Chondrocyte (in vitro differentiated cells): ENCODE results near the gene THOC1. TPM values are rescaled to one million over a fixed set of nuclear protein-coding genes. Genes with fewer than 3 reads are reported as not detected.

Experiments used
- DNase-seq: peaks from one replicate; pipeline ENCODE4 v3.0.0; 2021; ENCODE audit warnings: mixed read lengths, low spot score
- H3K27ac Mint-ChIP-seq: one replicate; pipeline ENCODE4 v1.8.0; 2021; ENCODE audit warnings: mild to moderate bottlenecking, moderate library complexity, mixed read lengths; ENCODE audit not compliant: unreplicated experiment
- H3K27me3 Mint-ChIP-seq: 2 replicates; pipeline ENCODE4 v1.8.0; 2021; ENCODE audit warnings: low read depth, mixed read lengths
- H3K36me3 Mint-ChIP-seq: 2 replicates; pipeline ENCODE4 v1.8.0; 2021; ENCODE audit warnings: low read depth, mixed read lengths
- H3K4me1 Mint-ChIP-seq: 2 replicates; pipeline ENCODE4 v1.8.0; 2021; ENCODE audit warnings: low read depth, mild to moderate bottlenecking, mixed read lengths
- H3K4me3 Mint-ChIP-seq: one replicate; pipeline ENCODE4 v1.8.0; 2021; ENCODE audit warnings: mild to moderate bottlenecking, moderate library complexity, mixed read lengths; ENCODE audit not compliant: unreplicated experiment
- H3K9me3 Mint-ChIP-seq: 2 replicates; pipeline ENCODE4 v1.8.0; 2021; ENCODE audit warnings: low read depth, mixed read lengths
- CTCF ChIP-seq: fragments of 200-600 bp; sonication (generic); IDR thresholded peaks from 2 replicates; pipeline ENCODE4 v1.5.0; 2021; ENCODE audit warnings: antibody characterized with exemption, mild to moderate bottlenecking, moderate library complexity
- total RNA-seq: library from RNA; stranded (reverse); gene quantifications from 3 replicates; pipeline ENCODE4 v1.2.1, GENCODE V29; 2021

Gene THOC1
- total RNA-seq, 1 donor from 2014 or later = 19.9 TPM

GRCh38 chr18:199214-199613, 68.6 kb downstream of the THOC1 start:
- peaks cover 22% of the 10 kb centered on the region for H3K36me3 Mint-ChIP-seq
- no peak overlapping the region for H3K27ac Mint-ChIP-seq
- no peaks in the 10 kb centered on the region for H3K27me3 Mint-ChIP-seq
- no peaks in the 10 kb centered on the region for H3K4me1 Mint-ChIP-seq
- H3K9me3 Mint-ChIP-seq = no peaks in the 10 kb centered on the region
- no peak for DNase-seq
- TF ChIP-seq CTCF = no peak
- no peak overlapping the region for H3K4me3 Mint-ChIP-seq

GRCh38 chr18:195651-196050, 72.2 kb downstream of the THOC1 start:
- DNase-seq = no peak
- H3K9me3 Mint-ChIP-seq = no peaks in the 10 kb centered on the region
- peak overlapping the region; percentile 36 for H3K27ac Mint-ChIP-seq
- H3K4me3 Mint-ChIP-seq = no peak overlapping the region
- peaks cover 19% of the 10 kb centered on the region for H3K36me3 Mint-ChIP-seq
- no peaks in the 10 kb centered on the region for H3K27me3 Mint-ChIP-seq
- TF ChIP-seq CTCF = no peak
- no peaks in the 10 kb centered on the region for H3K4me1 Mint-ChIP-seq

DNA sequence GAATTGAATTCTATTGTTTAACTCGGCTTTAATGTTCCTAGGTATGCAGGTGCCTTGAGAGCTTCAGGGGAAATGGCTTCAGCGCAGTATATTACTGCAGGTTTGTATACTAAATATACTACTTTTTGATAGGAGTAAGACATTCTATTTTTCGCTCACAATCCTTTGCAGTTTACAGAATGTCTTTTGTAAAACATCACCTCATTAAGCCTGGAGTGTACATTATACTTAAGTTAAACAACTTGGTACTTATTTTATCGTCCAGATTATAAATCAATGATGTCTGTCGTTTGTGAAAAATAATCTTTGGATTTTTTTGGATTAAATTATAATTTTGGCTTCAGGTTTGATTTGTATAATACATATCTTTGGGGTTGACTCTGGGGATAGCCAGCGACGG, 75.0 kb downstream of the THOC1 start:
- Mint-ChIP-seq H3K4me1 (no peaks in the 10 kb centered on the region), H3K27ac (no peak overlapping the region), H3K9me3 (no peaks in the 10 kb centered on the region), H3K27me3 (no peaks in the 10 kb centered on the region), H3K36me3 (peaks cover 17% of the 10 kb centered on the region), H3K4me3 (no peak overlapping the region)
- TF ChIP-seq CTCF = no peak
- no peak for DNase-seq

- Mint-ChIP-seq H3K36me3 (peaks cover 11% of the 10 kb centered on the region), H3K9me3 (no peaks in the 10 kb centered on the region), H3K4me1 (no peaks in the 10 kb centered on the region), H3K27ac (no peak overlapping the region), H3K27me3 (no peaks in the 10 kb centered on the region), H3K4me3 (no peak overlapping the region)
- no peak for DNase-seq
- TF ChIP-seq CTCF = no peak
Observed at GRCh38 chr18:191725-192124, 76.1 kb downstream of the THOC1 start.

- Mint-ChIP-seq H3K27ac (no peak overlapping the region), H3K9me3 (no peaks in the 10 kb centered on the region), H3K36me3 (peaks cover 6% of the 10 kb centered on the region), H3K4me3 (no peak overlapping the region), H3K4me1 (peaks cover 5% of the 10 kb centered on the region), H3K27me3 (no peaks in the 10 kb centered on the region)
- no peak for DNase-seq
- TF ChIP-seq CTCF = no peak
Observed at GRCh38 chr18:189254-189653, 78.6 kb downstream of the THOC1 start.
